ENCODE measurements around the gene NT5C2. TPM values are rescaled to one million over a fixed set of nuclear protein-coding genes. Genes with fewer than 3 reads are reported as not detected.

The NT5C2 gene
- total RNA-seq, 1 donor from 2014 or later, result 81.4 TPM

- no peak for DNase-seq (ENCODE audit: low spot score)
These were observed 68.5 kb downstream of the NT5C2 start for GRCh38 chr10:103124420-103125096.

- DNase-seq (ENCODE audit: low spot score), result peak; percentile 70
These were observed 69.6 kb downstream of the NT5C2 start for GRCh38 chr10:103123282-103124024.

- no peak for DNase-seq (ENCODE audit: low spot score)
These were observed 71.9 kb downstream of the NT5C2 start for GRCh38 chr10:103120977-103121735.

DNA sequence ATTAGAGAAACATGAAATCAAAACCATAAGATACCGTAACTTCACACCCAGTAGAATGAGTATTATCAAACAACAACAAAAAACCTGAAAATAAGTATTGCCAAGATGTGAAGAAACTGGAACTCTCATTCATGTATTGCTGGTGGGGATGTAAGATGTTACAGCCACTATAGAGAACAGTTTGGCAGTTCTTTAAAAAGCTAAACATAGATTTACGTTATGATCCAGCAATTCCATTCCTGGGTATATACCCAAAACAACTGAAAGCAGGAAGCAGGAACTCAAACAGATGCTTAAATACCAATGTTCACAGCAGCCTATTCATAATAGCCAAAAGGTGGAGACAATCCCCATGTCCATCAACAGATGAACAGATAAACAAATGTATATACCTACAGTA is 72.5 kb downstream of the NT5C2 start:
- DNase-seq (ENCODE audit: low spot score), result no peak

- no peak for DNase-seq (ENCODE audit: low spot score)
These were observed 75.8 kb downstream of the NT5C2 start for GRCh38 chr10:103117247-103117646.

- no peak for DNase-seq (ENCODE audit: low spot score)
These were observed 78.2 kb downstream of the NT5C2 start for GRCh38 chr10:103114876-103115275.

DNA sequence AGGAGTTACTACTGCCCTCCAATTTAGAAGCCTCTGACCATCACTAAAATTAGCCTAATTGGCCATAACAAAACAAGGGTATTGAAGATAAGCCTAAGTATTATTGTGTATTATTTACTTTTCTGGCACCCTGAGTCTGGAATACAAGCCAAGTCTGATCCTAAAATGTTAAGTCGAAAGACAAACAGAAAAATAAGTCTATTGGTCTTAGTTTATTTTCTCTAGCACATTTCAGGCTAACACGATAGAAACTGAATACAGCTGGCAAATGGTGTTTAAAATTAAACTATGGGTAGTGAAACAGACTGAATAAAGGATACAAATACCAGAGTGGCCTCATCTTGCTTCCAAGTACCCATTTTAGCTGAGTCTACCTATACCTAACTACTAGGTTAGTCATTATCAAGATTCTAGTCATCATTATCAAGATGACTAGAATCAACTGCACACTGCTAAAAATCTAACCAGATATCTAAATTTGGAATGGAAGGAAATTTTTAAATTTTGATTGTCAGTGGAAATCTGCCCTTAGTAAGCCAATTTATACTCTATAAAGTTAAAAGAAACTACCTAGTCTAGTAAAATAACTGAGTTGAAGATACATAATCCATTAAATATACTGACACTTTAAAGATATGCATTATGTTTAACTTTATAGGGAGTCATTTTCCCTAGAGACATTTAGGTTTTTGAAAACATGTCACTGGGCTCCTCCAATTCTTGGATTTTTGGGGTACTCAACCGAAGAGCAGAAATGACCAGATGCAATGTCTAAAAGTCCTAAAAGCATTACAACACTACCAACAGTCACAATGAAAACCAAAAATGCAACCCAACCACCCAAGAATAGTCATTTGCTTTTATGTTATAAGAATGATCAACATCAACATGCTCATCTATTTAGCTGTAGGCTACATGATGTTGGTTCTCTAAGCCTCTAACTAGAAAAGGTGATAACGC is 80.9 kb downstream of the NT5C2 start:
- no peak for DNase-seq (ENCODE audit: low spot score)

DNA sequence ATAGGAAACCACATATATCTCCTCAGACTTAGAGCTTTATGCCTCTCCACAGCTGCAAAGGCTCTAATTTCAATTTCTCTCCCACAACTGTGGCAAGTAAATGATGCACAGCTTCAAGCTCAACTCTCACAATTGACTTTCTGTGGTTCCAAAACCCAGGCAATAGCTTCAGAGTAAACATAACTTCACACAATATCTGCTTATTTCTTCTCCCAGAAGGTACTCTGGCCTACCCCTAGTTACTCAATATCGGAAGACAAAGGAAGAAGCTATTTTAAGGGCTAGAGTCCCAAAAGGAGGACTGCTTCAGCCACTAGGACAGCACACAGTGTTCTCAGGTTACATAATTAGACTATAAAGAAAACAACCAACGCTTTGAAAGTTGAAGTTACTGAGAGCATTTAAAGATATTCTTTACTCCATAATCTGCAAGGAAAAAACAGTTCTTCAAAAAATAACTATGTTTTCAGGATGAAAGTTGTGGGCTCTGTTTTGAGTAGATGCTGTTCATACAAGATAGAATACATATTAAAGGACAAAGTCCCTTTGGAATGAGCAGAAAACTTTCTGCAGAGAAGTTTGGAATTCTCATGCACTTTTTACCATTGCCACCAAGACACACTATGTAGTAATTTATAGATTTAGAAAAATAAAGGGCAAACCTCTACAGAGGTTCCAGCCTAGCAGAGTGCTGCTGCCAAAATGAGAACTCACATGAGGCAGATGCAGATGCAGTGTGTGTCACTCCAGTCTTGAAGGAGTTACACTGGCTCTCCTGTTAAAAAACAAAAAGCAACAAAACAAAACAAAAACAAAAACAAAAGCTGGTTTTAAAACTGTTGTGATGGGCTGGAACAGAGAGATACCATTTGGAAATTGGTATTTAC is 81.8 kb downstream of the NT5C2 start:
- peak; percentile 42 for DNase-seq (ENCODE audit: low spot score)

- DNase-seq (ENCODE audit: low spot score), result no peak
These were observed 82.7 kb downstream of the NT5C2 start for GRCh38 chr10:103110407-103110806.

DNA sequence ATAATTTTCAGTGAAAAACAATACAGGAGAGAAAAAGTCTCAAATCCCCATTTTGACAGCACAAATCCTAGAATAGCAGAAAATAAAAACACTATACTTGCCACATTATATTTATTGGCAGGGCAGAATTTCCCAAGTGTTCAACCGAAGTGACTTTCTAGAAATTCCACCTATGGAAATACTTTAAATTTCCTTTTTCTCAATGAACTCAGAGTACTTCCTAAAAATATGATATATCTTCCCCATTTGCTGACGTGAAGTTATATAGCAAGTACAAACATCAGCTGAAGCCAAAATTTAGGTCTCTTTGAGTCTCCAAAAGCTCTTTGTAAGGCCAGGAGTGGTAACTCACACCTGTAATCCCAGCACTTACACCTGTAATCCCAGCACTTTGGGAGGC is 83.3 kb downstream of the NT5C2 start:
- DNase-seq (ENCODE audit: low spot score), result no peak

- no peak for DNase-seq (ENCODE audit: low spot score)
These were observed 86.5 kb downstream of the NT5C2 start for GRCh38 chr10:103106539-103106938.

GRCh38 chr10:103105462-103105861 is 87.6 kb downstream of the NT5C2 start:
- DNase-seq (ENCODE audit: low spot score), result no peak

- no peak for DNase-seq (ENCODE audit: low spot score)
These were observed 88.4 kb downstream of the NT5C2 start for GRCh38 chr10:103104721-103105120.

DNA sequence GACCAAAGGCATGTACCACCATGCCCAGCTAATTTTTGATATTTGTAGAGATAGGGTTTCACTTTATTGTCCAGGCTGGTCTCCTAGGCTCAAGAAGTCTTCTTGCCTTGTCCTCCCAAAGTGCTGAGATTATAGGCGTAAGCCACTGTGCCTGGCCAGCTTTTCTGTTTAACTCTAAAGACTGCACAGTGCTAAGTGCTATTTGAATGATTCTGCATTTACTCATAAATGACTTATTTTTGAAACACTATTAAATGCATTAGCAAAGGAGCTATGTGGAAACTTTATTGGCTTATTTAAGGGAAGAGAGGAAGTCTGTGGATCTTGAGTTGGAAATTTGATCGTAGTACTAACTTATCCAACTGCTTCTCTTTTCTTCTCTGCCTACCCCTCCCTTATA is 89.1 kb downstream of the NT5C2 start:
- peak; percentile 63 for DNase-seq (ENCODE audit: low spot score)

- no peak for DNase-seq (ENCODE audit: low spot score)
These were observed 90.9 kb downstream of the NT5C2 start for GRCh38 chr10:103102195-103102594.

GRCh38 chr10:103100620-103101019 is 92.5 kb downstream of the NT5C2 start:
- DNase-seq (ENCODE audit: low spot score), result no peak

DNA sequence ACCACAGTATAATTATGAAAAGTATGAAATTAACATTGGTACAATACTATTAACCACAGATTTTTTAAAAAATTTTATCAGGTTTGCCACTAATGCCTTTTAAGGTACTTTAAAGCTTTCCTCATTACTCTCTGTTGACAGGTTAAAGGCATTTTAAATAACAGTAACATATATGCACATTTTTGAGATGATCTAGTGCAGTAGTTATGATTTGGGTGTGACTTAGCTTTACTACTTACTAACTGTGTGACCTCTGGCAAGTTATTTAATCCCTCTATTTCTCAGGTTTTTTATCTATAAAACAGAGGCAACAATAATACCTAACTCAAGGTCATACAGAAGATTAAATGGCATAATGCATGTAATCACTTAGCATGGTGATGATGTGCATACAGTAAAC is 94.8 kb downstream of the NT5C2 start:
- DNase-seq (ENCODE audit: low spot score), result no peak

- DNase-seq (ENCODE audit: low spot score), result no peak
These were observed 96.9 kb downstream of the NT5C2 start for GRCh38 chr10:103096130-103096529.

- no peak for DNase-seq (ENCODE audit: low spot score)
These were observed 98.1 kb downstream of the NT5C2 start for GRCh38 chr10:103095005-103095404.

DNA sequence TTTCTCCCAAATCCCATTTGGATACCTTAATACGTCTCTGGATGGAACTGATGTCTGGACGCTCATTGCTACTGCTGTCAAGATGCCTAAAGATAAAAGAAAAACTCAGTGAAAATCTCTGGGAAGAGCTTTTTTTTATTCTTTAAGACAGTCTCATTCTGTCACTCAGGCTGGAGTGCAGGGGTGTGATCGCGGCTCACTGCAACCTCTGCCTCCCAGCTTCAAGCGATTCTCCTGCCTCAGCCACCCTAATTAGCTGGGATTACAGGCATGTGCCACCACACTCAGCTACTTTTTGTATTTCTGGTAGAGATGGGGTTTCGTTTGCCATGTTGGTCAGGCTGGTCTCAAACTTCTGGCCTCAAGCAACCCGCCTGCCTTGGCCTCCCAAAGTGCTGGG is 102.2 kb downstream of the NT5C2 start:
- no peak for DNase-seq (ENCODE audit: low spot score)

Data from umbilical cord (tissue), 2 donors.